Right cardiac atrium (tissue), 5 donors: Measurements from ENCODE around the gene CDKAL1. TPM values are rescaled to one million over a fixed set of nuclear protein-coding genes. Genes with fewer than 3 reads are reported as not detected.
"Not testable (repeated sequence)": the region's sequence is repeated elsewhere in the genome, so short reads cannot be mapped to it uniquely, and the experiment has no call there.

Experiments used
- ATAC-seq, 2 donors: fragments of 200-7000 bp; cut with Tn5 transposase; one replicate each; pipeline versions ENCODE4 v1.8.0 to v1.9.1; 2020; ENCODE audit warnings: moderate library complexity in 2 of 2, mild to moderate bottlenecking in 1 of 2
- DNase-seq, 3 donors: peaks; one replicate each; pipeline ENCODE4 v3.0.0-alpha.2; 2020
- H3K27ac ChIP-seq: one replicate; pipeline ENCODE4 v1.5.1; 2013; ENCODE audit warnings: mild to moderate bottlenecking, low read length, control low read depth, moderate library complexity
- H3K27me3 ChIP-seq: one replicate; pipeline ENCODE4 v1.6.1; 2013; ENCODE audit not compliant: control insufficient read depth, insufficient read depth
- H3K4me1 ChIP-seq: one replicate; pipeline ENCODE4 v1.6.1; 2013; ENCODE audit warnings: low read length; ENCODE audit not compliant: control insufficient read depth, insufficient read depth
- H3K4me3 ChIP-seq: one replicate; pipeline ENCODE4 v1.5.1; 2013; ENCODE audit warnings: low read length, control low read depth
- H3K9me3 ChIP-seq: one replicate; pipeline ENCODE4 v1.6.1; 2013; ENCODE audit warnings: low read length; ENCODE audit not compliant: control insufficient read depth
- WGBS: extraction: QIAGEN DNeasy Blood & Tissue Kit; methylation state at CpG from one replicate; pipeline ENCODE4 v1.1.7; 2013; 5-methylcytosine and 5-hydroxymethylcytosine counted together
- intact Hi-C, 4 donors: fragments of 100-400 bp; cut with DNase I; formaldehyde crosslinking; loops; one replicate each; pipeline versions ENCODE4 v1.11.0 to v1.14.0; 2022 to 2023
- polyA plus RNA-seq: library from polyadenylated mRNA; stranded (reverse); fragments of 200-250 nt; gene quantifications from one replicate; pipeline ENCODE4 v1.2.3, GENCODE V29; 2013
- total RNA-seq, 4 donors: library from RNA; stranded (reverse); fragmentation: NEBNext Ultra II Directional; extraction: Animal tissue kit (Norgen Biotek cat#: 25700); gene quantifications; one replicate each; pipeline ENCODE4 v1.2.1, GENCODE V29; 2021
- donor health status: healthy with polysubstance abuse.
- donor health status: DM: no; HTN: yes; CAD: no.
- donor health status: DM: no; HTN: no; CAD: no.
- donor health status: DM: no; HTN: yes; CAD: no; lungs with severe emphysema.
- donor health status: DM: yes; HTN: yes; CAD: no.

CDKAL1 gene
- total and polyA plus RNA-seq, 5 donors: 3.6 to 11.5 (median 10.8) TPM

- no peaks in the 10 kb centered on the region for H3K27me3 ChIP-seq
- H3K4me3 ChIP-seq: no peak overlapping the region
- no peaks in the 10 kb centered on the region for H3K9me3 ChIP-seq
- ATAC-seq (no peak), DNase-seq (no peak)
- 91% methylated on average over 2 of the region's 2 CpGs for WGBS
- intact Hi-C loops: no loop called here
- H3K27ac ChIP-seq: no peak overlapping the region
- no peaks in the 10 kb centered on the region for H3K4me1 ChIP-seq
These were observed 213.7 kb downstream of the CDKAL1 start for GRCh38 chr6:20747991-20748390.

- no peaks in the 10 kb centered on the region for H3K9me3 ChIP-seq
- intact Hi-C loops: no loop called here
- DNase-seq: no peak
- H3K4me3 ChIP-seq: no peak overlapping the region
- H3K27ac ChIP-seq: no peak overlapping the region
- H3K4me1 ChIP-seq: no peaks in the 10 kb centered on the region
- no peak for ATAC-seq
- H3K27me3 ChIP-seq: no peaks in the 10 kb centered on the region
These were observed 217.2 kb downstream of the CDKAL1 start for GRCh38 chr6:20751293-20751935.

GRCh38 chr6:20755631-20756030, 221.4 kb downstream of the CDKAL1 start:
- no peaks in the 10 kb centered on the region for H3K27me3 ChIP-seq
- intact Hi-C loops: no loop called here
- no peak overlapping the region for H3K4me3 ChIP-seq
- no peaks in the 10 kb centered on the region for H3K9me3 ChIP-seq
- no peaks in the 10 kb centered on the region for H3K4me1 ChIP-seq
- no peak for DNase-seq
- no peak overlapping the region for H3K27ac ChIP-seq
- ATAC-seq: no peak

GRCh38 chr6:20756584-20757147, 222.4 kb downstream of the CDKAL1 start:
- H3K4me1 ChIP-seq, H3K27me3 ChIP-seq, H3K4me3 ChIP-seq, ATAC-seq, H3K27ac ChIP-seq, intact Hi-C loops, H3K9me3 ChIP-seq, DNase-seq: not testable (repeated sequence)
- WGBS: 96% methylated on average over 2 of the region's 2 CpGs

- Histone ChIP-seq H3K9me3 (no peaks in the 10 kb centered on the region), H3K27me3 (no peaks in the 10 kb centered on the region), H3K4me1 (no peaks in the 10 kb centered on the region), H3K27ac (no peak overlapping the region), H3K4me3 (no peak overlapping the region)
- DNase-seq: no peak
- intact Hi-C loops: no loop called here
- WGBS: 88% methylated on average over 2 of the region's 2 CpGs
- no peak for ATAC-seq
These were observed 223.5 kb downstream of the CDKAL1 start for GRCh38 chr6:20757761-20758160.

- WGBS: 88% methylated on average over 4 of the region's 4 CpGs
- Histone ChIP-seq H3K9me3 (no peaks in the 10 kb centered on the region), H3K4me1 (no peaks in the 10 kb centered on the region), H3K27ac (no peak overlapping the region), H3K4me3 (no peak overlapping the region), H3K27me3 (no peaks in the 10 kb centered on the region)
- intact Hi-C loops: no loop called here
- no peak for ATAC-seq
- no peak for DNase-seq
These were observed 229.0 kb downstream of the CDKAL1 start for GRCh38 chr6:20763296-20763695.

- WGBS: 92% methylated on average over 3 of the region's 3 CpGs
- ATAC-seq: no peak
- Histone ChIP-seq H3K9me3 (no peaks in the 10 kb centered on the region), H3K4me3 (no peak overlapping the region), H3K4me1 (no peaks in the 10 kb centered on the region), H3K27me3 (no peaks in the 10 kb centered on the region), H3K27ac (no peak overlapping the region)
- DNase-seq: no peak
- intact Hi-C loops: no loop called here
These were observed 235.4 kb downstream of the CDKAL1 start for GRCh38 chr6:20769631-20770030.

- no peak overlapping the region for H3K4me3 ChIP-seq
- H3K27me3 ChIP-seq: no peaks in the 10 kb centered on the region
- no peak overlapping the region for H3K27ac ChIP-seq
- intact Hi-C loops: no loop called here
- DNase-seq: no peak
- WGBS: 68% methylated on average over 1 of the region's 1 CpG
- no peak for ATAC-seq
- H3K9me3 ChIP-seq: no peaks in the 10 kb centered on the region
- no peaks in the 10 kb centered on the region for H3K4me1 ChIP-seq
These were observed 236.5 kb downstream of the CDKAL1 start for GRCh38 chr6:20770773-20771172.

GRCh38 chr6:20771409-20771808, 237.2 kb downstream of the CDKAL1 start:
- Histone ChIP-seq H3K27ac (no peak overlapping the region), H3K4me3 (no peak overlapping the region), H3K9me3 (no peaks in the 10 kb centered on the region), H3K4me1 (no peaks in the 10 kb centered on the region), H3K27me3 (no peaks in the 10 kb centered on the region)
- no peak for DNase-seq
- intact Hi-C loops: no loop called here
- ATAC-seq: no peak
- WGBS: 64% methylated on average over 6 of the region's 6 CpGs

- no peaks in the 10 kb centered on the region for H3K27me3 ChIP-seq
- no peaks in the 10 kb centered on the region for H3K4me1 ChIP-seq
- H3K4me3 ChIP-seq: no peak overlapping the region
- intact Hi-C loops: no loop called here
- H3K27ac ChIP-seq: no peak overlapping the region
- no peak for DNase-seq
- no peak for ATAC-seq
- no peaks in the 10 kb centered on the region for H3K9me3 ChIP-seq
- 93% methylated on average over 1 of the region's 1 CpG for WGBS
These were observed 239.6 kb downstream of the CDKAL1 start for GRCh38 chr6:20773822-20774221.

GRCh38 chr6:20775981-20776380, 241.7 kb downstream of the CDKAL1 start:
- intact Hi-C loops: no loop called here
- Histone ChIP-seq H3K27me3 (no peaks in the 10 kb centered on the region), H3K4me3 (no peak overlapping the region), H3K9me3 (no peaks in the 10 kb centered on the region), H3K27ac (no peak overlapping the region), H3K4me1 (no peaks in the 10 kb centered on the region)
- ATAC-seq (no peak), DNase-seq (no peak)
- 100% methylated on average over 1 of the region's 1 CpG for WGBS

GRCh38 chr6:20777801-20778200, 243.5 kb downstream of the CDKAL1 start:
- intact Hi-C loops: no loop called here
- Histone ChIP-seq H3K27me3 (no peaks in the 10 kb centered on the region), H3K27ac (no peak overlapping the region), H3K9me3 (no peaks in the 10 kb centered on the region), H3K4me1 (no peaks in the 10 kb centered on the region), H3K4me3 (no peak overlapping the region)
- ATAC-seq (no peak), DNase-seq (no peak)
